ENCODE measurements around the gene PEX11A. TPM values are rescaled to one million over a fixed set of nuclear protein-coding genes. Genes with fewer than 3 reads are reported as not detected.

Gene PEX11A
- total RNA-seq, 2 donors from 2014 or later, result 14.7 to 19.0 TPM

DNA sequence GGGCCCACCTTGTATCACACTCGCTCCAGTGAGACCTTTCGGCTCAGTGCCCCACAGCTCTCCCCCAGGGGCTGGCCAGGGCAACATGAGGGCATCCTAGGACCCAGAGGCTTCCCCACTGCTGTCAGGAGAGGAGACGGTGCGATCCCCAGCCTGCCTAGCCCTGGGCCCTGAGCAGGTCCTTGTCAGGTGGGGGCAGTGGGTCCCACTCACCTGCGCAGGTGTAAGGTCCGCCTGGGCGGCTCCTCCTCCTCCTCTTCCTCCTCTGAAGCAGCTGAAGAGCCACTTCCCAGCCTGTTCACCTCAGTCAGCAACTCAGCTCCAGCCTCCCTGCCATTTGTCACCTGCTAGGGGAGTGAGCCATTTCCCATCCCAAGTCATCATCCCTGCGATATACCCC lies 44.9 kb downstream of the PEX11A start:
- TF ChIP-seq, protein P1, sequence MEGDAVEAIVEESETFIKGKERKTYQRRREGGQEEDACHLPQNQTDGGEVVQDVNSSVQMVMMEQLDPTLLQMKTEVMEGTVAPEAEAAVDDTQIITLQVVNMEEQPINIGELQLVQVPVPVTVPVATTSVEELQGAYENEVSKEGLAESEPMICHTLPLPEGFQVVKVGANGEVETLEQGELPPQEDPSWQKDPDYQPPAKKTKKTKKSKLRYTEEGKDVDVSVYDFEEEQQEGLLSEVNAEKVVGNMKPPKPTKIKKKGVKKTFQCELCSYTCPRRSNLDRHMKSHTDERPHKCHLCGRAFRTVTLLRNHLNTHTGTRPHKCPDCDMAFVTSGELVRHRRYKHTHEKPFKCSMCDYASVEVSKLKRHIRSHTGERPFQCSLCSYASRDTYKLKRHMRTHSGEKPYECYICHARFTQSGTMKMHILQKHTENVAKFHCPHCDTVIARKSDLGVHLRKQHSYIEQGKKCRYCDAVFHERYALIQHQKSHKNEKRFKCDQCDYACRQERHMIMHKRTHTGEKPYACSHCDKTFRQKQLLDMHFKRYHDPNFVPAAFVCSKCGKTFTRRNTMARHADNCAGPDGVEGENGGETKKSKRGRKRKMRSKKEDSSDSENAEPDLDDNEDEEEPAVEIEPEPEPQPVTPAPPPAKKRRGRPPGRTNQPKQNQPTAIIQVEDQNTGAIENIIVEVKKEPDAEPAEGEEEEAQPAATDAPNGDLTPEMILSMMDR (IDR thresholded peaks at IDR 0.05), result no peak
- no peaks in the 10 kb centered on the region for H3K36me3 ChIP-seq
- H3K27me3 ChIP-seq, result no peaks in the 10 kb centered on the region
- no peaks in the 10 kb centered on the region for H3K9me3 ChIP-seq
- no peak overlapping the region for H3K27ac ChIP-seq
- H3K4me1 ChIP-seq, result no peaks in the 10 kb centered on the region
- DNase-seq, result no peak
- H3K9ac ChIP-seq (ENCODE audit: low read depth in 2 of 2, low read length in 2 of 2), result no peak overlapping the region
- intact Hi-C loops (cut with DNase I), result loop anchor here (10.0 kb wide), 1 partner anchor 89 kb away; no protein-coding TSS in a partner anchor
- H3K4me3 ChIP-seq, result no peak overlapping the region

- H3K27me3 ChIP-seq, result no peaks in the 10 kb centered on the region
- H3K4me3 ChIP-seq, result no peak overlapping the region
- H3K4me1 ChIP-seq, result no peaks in the 10 kb centered on the region
- H3K9me3 ChIP-seq, result no peaks in the 10 kb centered on the region
- H3K36me3 ChIP-seq, result no peaks in the 10 kb centered on the region
- no peak overlapping the region for H3K27ac ChIP-seq
- intact Hi-C loops (cut with DNase I), result loop anchor here (10.0 kb wide), 1 partner anchor 93 kb away; no protein-coding TSS in a partner anchor
- DNase-seq, result no peak
- TF ChIP-seq, protein P1 (IDR thresholded peaks at IDR 0.05), result no peak
- H3K9ac ChIP-seq (ENCODE audit: low read depth in 2 of 2, low read length in 2 of 2), result no peak overlapping the region
Measured at GRCh38 chr15:89642106-89642505, 48.4 kb downstream of the PEX11A start.

GRCh38 chr15:89641053-89641452 lies 49.5 kb downstream of the PEX11A start:
- Histone ChIP-seq H3K9ac (ENCODE audit: low read depth in 2 of 2, low read length in 2 of 2) (no peak overlapping the region), H3K36me3 (no peaks in the 10 kb centered on the region), H3K4me3 (no peak overlapping the region), H3K27ac (no peak overlapping the region), H3K27me3 (no peaks in the 10 kb centered on the region), H3K9me3 (no peaks in the 10 kb centered on the region), H3K4me1 (no peaks in the 10 kb centered on the region)
- TF ChIP-seq, protein P1 (IDR thresholded peaks at IDR 0.05), result no peak
- intact Hi-C loops (cut with DNase I), result loop anchor here (10.0 kb wide), 1 partner anchor 94 kb away; no protein-coding TSS in a partner anchor
- DNase-seq, result no peak

- no peak overlapping the region for H3K9ac ChIP-seq (ENCODE audit: low read depth in 2 of 2, low read length in 2 of 2)
- DNase-seq, result no peak
- TF ChIP-seq, protein P1 (IDR thresholded peaks at IDR 0.05), result no peak
- no peaks in the 10 kb centered on the region for H3K27me3 ChIP-seq
- H3K36me3 ChIP-seq, result no peaks in the 10 kb centered on the region
- intact Hi-C loops (cut with DNase I), result loop anchor here (10.0 kb wide), 1 partner anchor 95 kb away; no protein-coding TSS in a partner anchor
- H3K27ac ChIP-seq, result no peak overlapping the region
- no peaks in the 10 kb centered on the region for H3K4me1 ChIP-seq
- H3K9me3 ChIP-seq, result no peaks in the 10 kb centered on the region
- no peak overlapping the region for H3K4me3 ChIP-seq
Measured at GRCh38 chr15:89640245-89640644, 50.3 kb downstream of the PEX11A start.

- TF ChIP-seq, protein P1 (IDR thresholded peaks at IDR 0.05), result no peak
Measured at GRCh38 chr15:89633585-89633984, 57.0 kb downstream of the PEX11A start.

More at GRCh38 chr15:89633585-89633984, 57.0 kb downstream of the PEX11A start:
- Histone ChIP-seq H3K36me3 (no peaks in the 10 kb centered on the region), H3K27me3 (no peaks in the 10 kb centered on the region), H3K9ac (ENCODE audit: low read depth in 2 of 2, low read length in 2 of 2) (no peak overlapping the region), H3K4me3 (no peak overlapping the region), H3K27ac (no peak overlapping the region), H3K9me3 (no peaks in the 10 kb centered on the region), H3K4me1 (no peaks in the 10 kb centered on the region)
- intact Hi-C loops (cut with DNase I), result no loop called here
- no peak for DNase-seq
